Stimulated activated CD4-positive, alpha-beta T cell treated with anti-CD3 and anti-CD28 coated beads, Interleukin-2, amount 100 ng/mL, for 24 hours (primary cell): ENCODE results near the gene TMEM234.

Experiments used
- DNase-seq, 2 donors: peaks; one replicate each; pipeline ENCODE4 v3.0.0-alpha.2; 2020

TMEM234 gene

DNA sequence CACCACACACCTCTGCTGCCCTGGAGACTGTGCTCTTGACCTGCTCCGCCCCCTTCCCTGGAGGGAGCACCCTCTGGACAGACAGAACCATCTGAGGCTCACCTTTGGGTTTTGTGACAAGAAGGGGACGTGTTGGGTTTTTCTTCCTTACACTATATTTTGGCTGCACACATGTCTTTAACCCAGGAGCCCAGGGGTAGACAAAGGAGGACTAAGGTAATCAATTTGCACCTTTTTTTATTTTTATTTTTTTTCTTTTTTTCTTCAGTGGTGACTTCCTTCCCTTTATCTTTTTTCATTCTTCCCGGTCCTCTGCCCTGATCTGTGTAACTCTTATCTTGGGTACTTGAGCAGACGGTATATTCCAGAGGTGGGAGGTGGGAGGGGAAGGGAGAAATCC, 51.2 kb downstream of the TMEM234 start:
- no peak for DNase-seq
